Measurements from ENCODE around the gene MAP4K2. TPM values are rescaled to one million over a fixed set of nuclear protein-coding genes. Genes with fewer than 3 reads are reported as not detected.

The MAP4K2 gene
- total and polyA plus RNA-seq, 2 of the 8 experiments (the other 6 are each of a cell fraction or from before 2014, with no cell fraction given), result 20.1 to 20.7 TPM

GRCh38 chr11:64767344-64768299, 35.4 kb downstream of the MAP4K2 start:
- H3K23ac ChIP-seq (ENCODE audit: insufficient read length), result no peak overlapping the region
- ChIA-PET CTCF (ENCODE audit: partially characterized antibody) (interaction anchor here (0.6 to 23.6 kb wide), 10 partner anchors 8 to 831 kb away, joined by 3 to 376 read pairs (median 6); partner anchors contain the start of genes PYGM, RASGRP2 and SF1), POLR2A (ENCODE audit: partially characterized antibody) (interaction anchor here (0.7 to 42.9 kb wide), 4 partner anchors 2 to 407 kb away, joined by 4 to 1087 read pairs (median 546); partner anchors contain the start of genes PYGM, RASGRP2 and SF1)
- H3K14ac ChIP-seq (ENCODE audit: insufficient read length), result no peak overlapping the region
- H3K27ac ChIP-seq (ENCODE audit: low read depth, low read length), result peak overlapping the region; percentile 0; the same call in 1 of the 2 replicates
- no peak overlapping the region for H4K91ac ChIP-seq (replicated peaks; ENCODE audit: insufficient read length, low read length)
- peak overlapping the region; percentile 20; the same call in 1 of the 2 replicates for H2BK5ac ChIP-seq (ENCODE audit: low read depth, low read length)
- H4K8ac ChIP-seq (ENCODE audit: extremely low read depth, insufficient read depth, low read length), result peak overlapping the region; percentile 31; the same call in 1 of the 2 replicates
- H4K20me1 ChIP-seq (replicated peaks in 1 of 2; ENCODE audit: control insufficient read depth in 1 of 2, insufficient read depth in 2 of 2, low read length in 2 of 2), result peaks cover 23 to 38% of the 10 kb centered on the region in 2 experiments
- no peak overlapping the region for H3K4me2 ChIP-seq (ENCODE audit: insufficient read depth in 1 of 2, low read depth in 2 of 2, low read length in 2 of 2)
- H3K79me1 ChIP-seq (ENCODE audit: low read depth, low read length), result peaks cover 3% of the 10 kb centered on the region
- H2BK12ac ChIP-seq (ENCODE audit: low read depth, low read length), result no peak overlapping the region
- 77% methylated on average over 19 of the region's 19 CpGs; no CpG with 5 or more reads in 1 of the 2 experiments for WGBS, 2 experiments (ENCODE audit: extremely low coverage in 1 of 2, insufficient coverage in 1 of 2, insufficient read length in 1 of 2, insufficient replicate concordance in 2 of 2, low coverage in 1 of 2, low lambda C conversion rate in 2 of 2, missing lambda C conversion rate in 1 of 2)
- no peak overlapping the region for H3K56ac ChIP-seq (replicated peaks; ENCODE audit: insufficient read length, low read depth, low read length)
- H3K9ac ChIP-seq (replicated peaks in 1 of 4; ENCODE audit: extremely low read depth in 1 of 4, low read depth in 3 of 4, low read length in 3 of 4), result no peak overlapping the region
- H3K18ac ChIP-seq (ENCODE audit: extremely low read depth, low read length), result no peak overlapping the region
- H2AFZ ChIP-seq (ENCODE audit: low read length), result no peak overlapping the region
- peaks cover 51 to 91% (median 80%) of the 10 kb centered on the region in 4 experiments for H3K36me3 ChIP-seq (ENCODE audit: control insufficient read depth in 2 of 4, insufficient read depth in 4 of 4, low read length in 3 of 4)
- peak in 1 of 2 experiments; percentile 95 for DNase-seq (ENCODE audit: low read depth in 1 of 2, low spot score in 2 of 2)
- FAIRE-seq, result no peak
- peaks cover 20 to 41% (median 35%) of the 10 kb centered on the region in 4 experiments for H3K4me1 ChIP-seq (replicated peaks in 1 of 4; ENCODE audit: control insufficient read depth in 3 of 4, insufficient read depth in 4 of 4, low read length in 3 of 4)
- peaks cover 0 to 38% of the 10 kb centered on the region in 2 experiments; a peak in 2 of 4 replicates for H3K79me2 ChIP-seq (ENCODE audit: control insufficient read depth in 1 of 2, insufficient read depth in 2 of 2, low read length in 2 of 2)
- no peak overlapping the region for H4K5ac ChIP-seq (ENCODE audit: insufficient read length, low read depth, low read length)
- no peak overlapping the region for H2AK5ac ChIP-seq (ENCODE audit: low read depth, low read length)
- H2BK20ac ChIP-seq (ENCODE audit: low read length), result no peak overlapping the region
- H3K4ac ChIP-seq (replicated peaks; ENCODE audit: insufficient read length, low read depth, low read length), result no peak overlapping the region
- no peak overlapping the region for H3K4me3 ChIP-seq (ENCODE audit: extremely low read depth in 1 of 4, insufficient read depth in 2 of 4, low read depth in 3 of 4, low read length in 4 of 4)
- H3K27me3 ChIP-seq (replicated peaks in 1 of 4; ENCODE audit: control insufficient read depth in 3 of 4, extremely low read depth in 1 of 4, insufficient read depth in 3 of 4, low read length in 3 of 4), result no peaks in the 10 kb centered on the region; a peak in 1 of 7 replicates
- H2BK120ac ChIP-seq (replicated peaks; ENCODE audit: low read depth, low read length), result no peak overlapping the region
- H3K9me3 ChIP-seq (ENCODE audit: insufficient read depth in 2 of 2, low read depth in 1 of 2, low read length in 1 of 2), result no peaks in the 10 kb centered on the region
- no peaks in the 10 kb centered on the region for H3K23me2 ChIP-seq (ENCODE audit: low read depth, low read length)
- no peak overlapping the region for H2BK15ac ChIP-seq (ENCODE audit: low read length)
- TF ChIP-seq YY1 (IDR thresholded peaks at IDR 0.05; ENCODE audit: low read depth, low read length) (0 out of 2 replicates have a peak, but pooled peaks have one; percentile 9), EZH2 (IDR thresholded peaks at IDR 0.05; ENCODE audit: low read depth, low read length, severe bottlenecking) (no peak), MAFK (IDR thresholded peaks at IDR 0.05; ENCODE audit: low read depth, low read length) (no peak), RAD21 (IDR thresholded peaks at IDR 0.05 in 1 of 2, conservative IDR thresholded peaks at IDR 0.05 in 1 of 2; ENCODE audit: low read depth in 2 of 2, low read length in 2 of 2) (peak; percentile 39 to 57), SIN3A (conservative IDR thresholded peaks at IDR 0.05 in 1 of 2, IDR thresholded peaks at IDR 0.05 in 1 of 2; ENCODE audit: low read depth in 1 of 2, low read length in 2 of 2) (peak in 1 of 2 experiments; percentile 50; a peak in 1 of 4 replicates), CHD2 (IDR thresholded peaks at IDR 0.05; ENCODE audit: low read length) (no peak), CREB1 (IDR thresholded peaks at IDR 0.05) (peak; percentile 39; the same call in 1 of the 2 replicates), SIRT6 (IDR thresholded peaks at IDR 0.05; ENCODE audit: low read length) (no peak), TAF7 (optimal IDR thresholded peaks at IDR 0.05; ENCODE audit: borderline replicate concordance, low read depth, low read length) (no peak), KDM4A (IDR thresholded peaks at IDR 0.05; ENCODE audit: low read depth, low read length, severe bottlenecking) (no peak)

Data from H1 (cell line).